GM12878 (cell line): ENCODE measurements around the gene CAPN1. TPM values are rescaled to one million over a fixed set of nuclear protein-coding genes. Genes with fewer than 3 reads are reported as not detected.

ENCODE experiments used
- ATF2 ChIP-seq: IDR thresholded peaks from 2 replicates; pipeline ENCODE4 v1.6.1; 2012; ENCODE audit warnings: low read length, inconsistent platforms
- BCL11A ChIP-seq: IDR thresholded peaks from 2 replicates; pipeline ENCODE4 v1.6.1; 2011; ENCODE audit warnings: low read depth, low read length
- BMI1 ChIP-seq: fragments of 450-650 bp; IDR thresholded peaks from 2 replicates; pipeline ENCODE4 v1.6.1; 2016; ENCODE audit warnings: mild to moderate bottlenecking, moderate library complexity, borderline replicate concordance
- CEBPB ChIP-seq, 2 experiments: fragments of 150-350 bp in 1 of 2; IDR thresholded peaks; 2 replicates each; pipeline ENCODE4 v1.6.1; 2012 to 2014; ENCODE audit warnings: low read depth in 2 of 2, low read length in 2 of 2, borderline replicate concordance in 1 of 2, inconsistent platforms in 1 of 2
- FOS ChIP-seq: IDR thresholded peaks from 3 replicates; pipeline ENCODE4 v1.6.1; 2011; ENCODE audit warnings: borderline replicate concordance; ENCODE audit not compliant: insufficient read length; ENCODE audit errors: extremely low read depth
- JUNB ChIP-seq: IDR thresholded peaks from 2 replicates; pipeline ENCODE4 v1.6.1; 2016; ENCODE audit warnings: antibody characterized with exemption, mild to moderate bottlenecking
- MTA2 ChIP-seq: fragments of 450-650 bp; IDR thresholded peaks from 2 replicates; pipeline ENCODE4 v1.6.1; 2016; ENCODE audit warnings: low read depth, mild to moderate bottlenecking, moderate library complexity
- NR2C2 ChIP-seq: IDR thresholded peaks from 2 replicates; pipeline ENCODE4 v1.6.1; 2011; ENCODE audit warnings: borderline replicate concordance, low read depth; ENCODE audit not compliant: control insufficient read depth, insufficient read length
- PAX5 ChIP-seq: IDR thresholded peaks from 2 replicates; pipeline ENCODE4 v1.6.1; 2011; ENCODE audit warnings: low read depth, low read length, borderline replicate concordance
- PML ChIP-seq: IDR thresholded peaks from 2 replicates; pipeline ENCODE4 v1.6.1; 2012; ENCODE audit warnings: low read length, inconsistent platforms
- POLR2A ChIP-seq: IDR thresholded peaks from 2 replicates; pipeline ENCODE4 v1.6.1; 2011; ENCODE audit warnings: low read depth, mild to moderate bottlenecking, low read length
- POLR2AphosphoS5 ChIP-seq: IDR thresholded peaks from 2 replicates; pipeline ENCODE4 v1.6.1; 2011; ENCODE audit warnings: mild to moderate bottlenecking, low read length, inconsistent platforms
- RAD51 ChIP-seq: fragments of 450-650 bp; IDR thresholded peaks from 2 replicates; pipeline ENCODE4 v1.6.1; 2016; ENCODE audit warnings: moderate library complexity, mild to moderate bottlenecking, inconsistent platforms
- RELA ChIP-seq: fragments of 450-650 bp; IDR thresholded peaks from 2 replicates; pipeline ENCODE4 v1.8.0; 2014; ENCODE audit warnings: borderline replicate concordance; ENCODE audit not compliant: partially characterized antibody
- SMAD5 ChIP-seq: IDR thresholded peaks from 2 replicates; pipeline ENCODE4 v1.6.1; 2016; ENCODE audit warnings: antibody characterized with exemption, low read depth
- SRF ChIP-seq, 2 experiments: IDR thresholded peaks; 2 replicates each; pipeline ENCODE4 v1.6.1; 2011; ENCODE audit warnings: low read depth in 2 of 2, low read length in 2 of 2, mild to moderate bottlenecking in 1 of 2, moderate library complexity in 1 of 2
- TAF1 ChIP-seq: IDR thresholded peaks from 2 replicates; pipeline ENCODE4 v1.6.1; 2011; ENCODE audit warnings: mild to moderate bottlenecking, low read depth, low read length, borderline replicate concordance
- USF1 ChIP-seq: IDR thresholded peaks from 2 replicates; pipeline ENCODE4 v1.6.1; 2011; ENCODE audit warnings: borderline replicate concordance, low read depth, mild to moderate bottlenecking, moderate library complexity, mixed read lengths, low read length; ENCODE audit not compliant: insufficient read depth; ENCODE audit errors: extremely low read length
- ZBTB33 ChIP-seq: fragments of 450-650 bp; IDR thresholded peaks from 2 replicates; pipeline ENCODE4 v1.6.1; 2017; ENCODE audit warnings: mild to moderate bottlenecking
- ZNF217 ChIP-seq: fragments of 450-650 bp; IDR thresholded peaks from 2 replicates; pipeline ENCODE4 v1.6.1; 2017; ENCODE audit warnings: antibody characterized with exemption, mild to moderate bottlenecking
- ZNF592 ChIP-seq: fragments of 450-650 bp; IDR thresholded peaks from 2 replicates; pipeline ENCODE4 v1.6.1; 2017; ENCODE audit warnings: mild to moderate bottlenecking, moderate library complexity
- polyA plus RNA-seq, 11 experiments: library from polyadenylated mRNA; depleted of rRNA in 4 of 11; unstranded in 6 of 11; stranded (reverse) in 5 of 11; fragments of >200 nt; fragmentation: Nextera tagmentation in 4 of 11; fragmentation: Illumina TruSeq in 1 of 11; extraction: Ambion mirVana in 4 of 11; extraction: Trizol in 1 of 11; gene quantifications; 1 replicate in 1 of 11; 2 replicates in 10 of 11; pipeline versions ENCODE4 v1.2.1 to v1.2.3, GENCODE V29; 2011 to 2016; ENCODE audit warnings: inconsistent platforms in 2 of 11, missing spikeins in 2 of 11, low read depth in 1 of 11
- total RNA-seq, 4 experiments: library from RNA; depleted of rRNA in 3 of 4; stranded (reverse); fragments of >200 nt in 3 of 4; fragmentation: Illumina TruSeq in 1 of 4; extraction: Trizol in 1 of 4; gene quantifications; 2 replicates each; pipeline versions ENCODE4 v1.2.1 to v1.2.3, GENCODE V29; 2013 to 2021

The CAPN1 gene
- total and polyA plus RNA-seq, 10 of the 15 experiments (the other 5 are each of a cell fraction or from before 2014, with no cell fraction given): 2.2 to 167 (median 77.3) TPM

DNA sequence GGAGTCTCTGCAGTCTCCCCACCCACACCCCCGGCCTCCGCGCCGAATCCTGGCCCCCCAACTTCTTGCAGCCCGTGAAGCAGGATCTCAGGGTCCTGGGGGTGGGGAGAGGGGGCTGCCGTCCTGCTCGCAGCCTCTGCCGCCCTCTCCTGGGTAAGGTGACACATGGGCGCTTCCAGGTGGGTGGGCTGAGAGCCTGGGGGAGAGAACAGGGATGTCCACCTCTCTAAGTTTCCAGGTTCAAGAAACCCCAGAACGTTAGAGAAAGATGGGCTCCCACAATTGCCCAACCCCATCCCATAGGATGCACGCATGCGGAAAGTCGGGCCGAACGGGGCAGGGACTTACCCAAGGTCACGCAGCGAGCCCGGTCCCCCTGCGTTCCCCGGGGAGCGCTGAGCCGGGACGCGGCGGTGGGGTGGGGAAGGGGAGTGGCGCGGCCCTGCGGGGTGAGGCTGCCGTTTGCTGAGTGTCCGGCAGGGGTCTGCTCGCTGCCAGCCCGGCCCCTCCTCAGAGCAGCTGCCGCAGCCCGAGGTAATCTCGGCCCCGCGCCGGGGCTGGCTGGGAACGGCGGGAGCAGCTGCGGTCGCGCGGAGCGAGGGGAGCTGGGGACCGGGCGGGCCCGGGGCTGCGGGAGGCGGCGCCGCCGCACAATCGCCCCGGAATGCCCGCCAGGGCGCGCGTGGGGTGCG, 705 bp upstream of the CAPN1 start (continued):
- TF ChIP-seq MTA2 (no peak), POLR2AphosphoS5 (no peak), SRF (IDR thresholded peaks at IDR 0.05; ENCODE audit: low read depth in 2 of 2, low read length in 2 of 2) (no peak), ZNF592 (no peak), USF1 (no peak), PML (no peak), CEBPB (IDR thresholded peaks at IDR 0.05; ENCODE audit: borderline replicate concordance in 1 of 2, low read depth in 2 of 2, low read length in 2 of 2) (no peak), RELA (peak; percentile 19), FOS (no peak), PAX5 (peak; percentile 62; the same call in 1 of the 2 replicates), TAF1 (no peak), ZBTB33 (no peak), ZNF217 (peak; percentile 55), JUNB (no peak), SMAD5 (no peak), RAD51 (no peak), NR2C2 (no peak), POLR2A (no peak), BCL11A (no peak), BMI1 (no peak), ATF2 (no peak)
